GM23248 (cell line): Measurements from ENCODE around the gene MORN1. TPM values are rescaled to one million over a fixed set of nuclear protein-coding genes. Genes with fewer than 3 reads are reported as not detected.

Source experiments
- DNase-seq: peaks from one replicate; pipeline ENCODE4 v3.0.0-alpha.2; 2015
- H2AFZ ChIP-seq: fragments of 200-600 bp; sonication (generic); 2 replicates; pipeline ENCODE4 v1.6.1; 2016; ENCODE audit warnings: antibody characterized with exemption
- H3F3A ChIP-seq: fragments of 200-600 bp; sonication (generic); 2 replicates; pipeline ENCODE4 v1.6.1; 2016; ENCODE audit warnings: mild to moderate bottlenecking, antibody characterized with exemption, mixed run types; ENCODE audit not compliant: insufficient read depth
- H3K27ac ChIP-seq: fragments of 200-600 bp; sonication (generic); 2 replicates; pipeline ENCODE4 v1.5.1; 2016; ENCODE audit warnings: mild to moderate bottlenecking
- H3K27me3 ChIP-seq: fragments of 200-600 bp; sonication (generic); replicated peaks from 2 replicates; pipeline ENCODE4 v1.6.1; 2016; ENCODE audit warnings: mild to moderate bottlenecking; ENCODE audit not compliant: insufficient read depth
- H3K36me3 ChIP-seq: fragments of 200-600 bp; sonication (generic); 2 replicates; pipeline ENCODE4 v1.6.1; 2016; ENCODE audit warnings: low read depth, mild to moderate bottlenecking
- H3K4me1 ChIP-seq: fragments of 200-600 bp; sonication (generic); 2 replicates; pipeline ENCODE4 v1.6.1; 2016; ENCODE audit warnings: mild to moderate bottlenecking; ENCODE audit not compliant: insufficient read depth
- H3K4me2 ChIP-seq: fragments of 200-600 bp; sonication (generic); one replicate; pipeline ENCODE4 v1.6.1; 2016; ENCODE audit warnings: mild to moderate bottlenecking; ENCODE audit not compliant: unreplicated experiment
- H3K4me3 ChIP-seq: fragments of 200-600 bp; sonication (generic); 2 replicates; pipeline ENCODE4 v1.5.1; 2016; ENCODE audit warnings: mild to moderate bottlenecking
- H3K79me2 ChIP-seq: fragments of 200-600 bp; sonication (generic); 2 replicates; pipeline ENCODE4 v1.6.1; 2016; ENCODE audit warnings: mild to moderate bottlenecking; ENCODE audit not compliant: insufficient read depth
- H3K9ac ChIP-seq: fragments of 200-600 bp; sonication (generic); 2 replicates; pipeline ENCODE4 v1.6.1; 2016; ENCODE audit warnings: mild to moderate bottlenecking
- H3K9me2 ChIP-seq: fragments of 200-600 bp; sonication (generic); 2 replicates; pipeline ENCODE4 v1.6.1; 2016; ENCODE audit warnings: mixed run types, mild to moderate bottlenecking, moderate library complexity; ENCODE audit not compliant: insufficient read depth
- H3K9me3 ChIP-seq: fragments of 200-600 bp; sonication (generic); one replicate; pipeline ENCODE4 v1.6.1; 2017; ENCODE audit warnings: low read depth
- H4K20me1 ChIP-seq: fragments of 200-600 bp; sonication (generic); 2 replicates; pipeline ENCODE4 v1.6.0; 2016; ENCODE audit not compliant: insufficient read depth
- EZH2 ChIP-seq: fragments of 200-600 bp; sonication (generic); IDR thresholded peaks from 2 replicates; pipeline ENCODE4 v1.6.1; 2018; ENCODE audit warnings: antibody characterized with exemption, mild to moderate bottlenecking; ENCODE audit not compliant: insufficient read depth, poor library complexity, severe bottlenecking
- EZH2phosphoT487 ChIP-seq: fragments of 200-600 bp; sonication (generic); IDR thresholded peaks from 2 replicates; pipeline ENCODE4 v1.6.1; 2018; ENCODE audit warnings: antibody characterized with exemption, moderate library complexity, mild to moderate bottlenecking, low read depth; ENCODE audit not compliant: insufficient read depth
- WGBS, 2 experiments: methylation state at CpG; one replicate each; pipeline ENCODE4 v1.1.6; 2015 to 2017; ENCODE audit warnings: low lambda C conversion rate in 2 of 2, low coverage in 1 of 2; ENCODE audit errors: missing lambda C conversion rate in 2 of 2; 5-methylcytosine and 5-hydroxymethylcytosine counted together
- in situ Hi-C: fragments of 300-500 bp; cut with MboI; formaldehyde crosslinking; loops from 2 replicates; pipeline ENCODE4 v1.15.0; 2020
- polyA plus RNA-seq: library from polyadenylated mRNA; unstranded; fragments of >200 nt; fragmentation: Nextera tagmentation; extraction: Ambion mirVana; gene quantifications from 2 replicates; pipeline ENCODE4 v1.2.1, GENCODE V29; 2016
- total RNA-seq: library from RNA; depleted of rRNA; stranded (reverse); fragments of >200 nt; shearing (Covaris generic); gene quantifications from 2 replicates; pipeline ENCODE4 v1.2.3, GENCODE V29; 2014

MORN1 gene
- total and polyA plus RNA-seq, 2 experiments from 2014 or later, result 7.2 to 8.8 TPM

GRCh38 chr1:2322065-2322571, 69.2 kb downstream of the MORN1 start:
- in situ Hi-C loops, result no loop called here
- no peaks in the 10 kb centered on the region for H4K20me1 ChIP-seq
- TF ChIP-seq EZH2phosphoT487, result no peak
- no peak for TF ChIP-seq EZH2
- H3K79me2 ChIP-seq, result no peaks in the 10 kb centered on the region
- H3K4me1 ChIP-seq, result peaks cover 10% of the 10 kb centered on the region
- H3F3A ChIP-seq, result no peaks in the 10 kb centered on the region
- H3K9ac ChIP-seq, result peak overlapping the region; percentile 91
- H2AFZ ChIP-seq, result peak overlapping the region; percentile 33
- peak overlapping the region; percentile 77 for H3K27ac ChIP-seq
- 4 to 5% methylated on average over 30 of the region's 30 CpGs for whole genome bisulfite sequencing, 2 experiments
- peak overlapping the region; percentile 56 for H3K4me3 ChIP-seq
- H3K9me2 ChIP-seq, result no peaks in the 10 kb centered on the region
- no peaks in the 10 kb centered on the region for H3K9me3 ChIP-seq
- no peaks in the 10 kb centered on the region for H3K27me3 ChIP-seq
- no peaks in the 10 kb centered on the region for H3K36me3 ChIP-seq
- H3K4me2 ChIP-seq, result peak overlapping the region; percentile 89
- DNase-seq, result peak; percentile 97

- Histone ChIP-seq H3K27me3 (no peaks in the 10 kb centered on the region), H3K4me3 (no peak overlapping the region), H3K9me2 (no peaks in the 10 kb centered on the region), H3F3A (no peaks in the 10 kb centered on the region), H3K9me3 (no peaks in the 10 kb centered on the region), H3K4me1 (peaks cover 10% of the 10 kb centered on the region), H3K36me3 (no peaks in the 10 kb centered on the region), H4K20me1 (no peaks in the 10 kb centered on the region), H3K27ac (no peak overlapping the region), H3K79me2 (no peaks in the 10 kb centered on the region), H3K4me2 (peak overlapping the region; percentile 89), H3K9ac (peak overlapping the region; percentile 91), H2AFZ (no peak overlapping the region)
- TF ChIP-seq EZH2phosphoT487 (no peak), EZH2 (no peak)
- DNase-seq, result peak; percentile 37
- WGBS, 2 experiments, result 56 to 61% methylated on average over 39 to 40 of the region's 41 CpGs
- in situ Hi-C loops, result no loop called here
Measured at GRCh38 chr1:2320760-2321667, 70.3 kb downstream of the MORN1 start.

GRCh38 chr1:2320006-2320405, 71.3 kb downstream of the MORN1 start:
- H3K27me3 ChIP-seq, result no peaks in the 10 kb centered on the region
- H2AFZ ChIP-seq, result no peak overlapping the region
- H3F3A ChIP-seq, result no peaks in the 10 kb centered on the region
- TF ChIP-seq EZH2 (no peak), EZH2phosphoT487 (no peak)
- H3K9me2 ChIP-seq, result no peaks in the 10 kb centered on the region
- no peak overlapping the region for H3K4me2 ChIP-seq
- no peaks in the 10 kb centered on the region for H3K9me3 ChIP-seq
- H3K79me2 ChIP-seq, result no peaks in the 10 kb centered on the region
- no peak overlapping the region for H3K4me3 ChIP-seq
- WGBS, 2 experiments, result 37 to 40% methylated on average over 15 of the region's 15 CpGs
- no peak overlapping the region for H3K9ac ChIP-seq
- H3K36me3 ChIP-seq, result no peaks in the 10 kb centered on the region
- H3K27ac ChIP-seq, result no peak overlapping the region
- H3K4me1 ChIP-seq, result peaks cover 10% of the 10 kb centered on the region
- no peaks in the 10 kb centered on the region for H4K20me1 ChIP-seq
- no peak for DNase-seq
- in situ Hi-C loops, result no loop called here

- no peak overlapping the region for H3K4me2 ChIP-seq
- in situ Hi-C loops, result no loop called here
- H3K9ac ChIP-seq, result no peak overlapping the region
- H3K79me2 ChIP-seq, result no peaks in the 10 kb centered on the region
- H3K9me2 ChIP-seq, result no peaks in the 10 kb centered on the region
- no peak for TF ChIP-seq EZH2phosphoT487
- TF ChIP-seq EZH2, result no peak
- H3K27me3 ChIP-seq, result no peaks in the 10 kb centered on the region
- WGBS, 2 experiments, result 71 to 73% methylated on average over 12 to 21 of the region's 21 CpGs
- no peak for DNase-seq
- H3F3A ChIP-seq, result no peaks in the 10 kb centered on the region
- no peak overlapping the region for H2AFZ ChIP-seq
- no peaks in the 10 kb centered on the region for H3K36me3 ChIP-seq
- H3K4me3 ChIP-seq, result no peak overlapping the region
- no peaks in the 10 kb centered on the region for H4K20me1 ChIP-seq
- no peaks in the 10 kb centered on the region for H3K9me3 ChIP-seq
- H3K4me1 ChIP-seq, result peaks cover 10% of the 10 kb centered on the region
- no peak overlapping the region for H3K27ac ChIP-seq
Measured at GRCh38 chr1:2319291-2319690, 72.1 kb downstream of the MORN1 start.
